SK-N-MC (cell line): Measurements from ENCODE around the gene ARMH3.

Experiments used
- EZH2 ChIP-seq: fragments of 200-600 bp; sonication (generic); IDR thresholded peaks from one replicate; pipeline ENCODE4 v1.6.1; 2017; ENCODE audit warnings: antibody characterized with exemption
- FOXP2 ChIP-seq: optimal IDR thresholded peaks from 2 replicates; pipeline ENCODE3; 2011; ENCODE audit warnings: mild to moderate bottlenecking, moderate library complexity; ENCODE audit not compliant: insufficient read depth; ENCODE audit errors: extremely low read length, control extremely low read depth
- POLR2AphosphoS5 ChIP-seq: IDR thresholded peaks from 2 replicates; pipeline ENCODE4 v1.6.1; 2012; ENCODE audit warnings: mild to moderate bottlenecking, low read depth, low read length, borderline replicate concordance

DNA sequence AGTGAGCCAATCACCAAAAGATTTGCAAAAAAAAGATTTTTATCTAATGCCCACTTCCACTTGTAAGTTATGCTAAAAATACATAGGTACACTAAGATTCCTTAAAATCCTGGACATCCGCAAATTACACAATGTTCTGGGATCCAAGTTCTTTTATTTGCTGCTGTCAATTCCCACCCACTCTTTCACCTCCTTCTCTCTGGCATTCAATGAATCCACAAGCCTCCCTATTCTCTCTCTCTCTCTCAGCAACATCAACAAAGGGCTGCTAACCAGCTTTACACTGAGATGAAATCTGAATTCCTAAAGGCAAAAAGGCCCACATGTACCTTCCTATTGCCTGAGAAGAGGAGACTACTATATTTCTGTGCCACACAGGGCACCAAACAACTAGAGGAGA is 99.9 kb downstream of the ARMH3 start:
- TF ChIP-seq EZH2 (no peak), POLR2AphosphoS5 (no peak), FOXP2 (no peak)
